OCI-LY3 (cell line): ENCODE measurements around the gene SASH1.

Experiments
- H2AFZ ChIP-seq: fragments of 200-600, 300-600 bp; shearing (Covaris generic); 2 replicates; pipeline ENCODE4 v1.6.0; 2014; ENCODE audit warnings: antibody characterized with exemption, low read depth, low read length
- H3K27ac ChIP-seq: fragments of 200-600, 300-600 bp; sonication (generic); 2 replicates; pipeline ENCODE4 v1.5.1; 2014; ENCODE audit warnings: mild to moderate bottlenecking, low read length, moderate library complexity, mixed read lengths
- H3K27me3 ChIP-seq: fragments of 200-600, 300-600 bp; sonication (generic); 2 replicates; pipeline ENCODE4 v1.6.1; 2014; ENCODE audit warnings: low read depth, low read length, mixed read lengths
- H3K36me3 ChIP-seq: fragments of 200-600, 300-600 bp; sonication (generic); replicated peaks from 2 replicates; pipeline ENCODE3; 2014; ENCODE audit warnings: low read depth, low read length, mixed read lengths
- H3K4me1 ChIP-seq: fragments of 300-600, 200-600 bp; sonication (generic); 2 replicates; pipeline ENCODE4 v1.6.1; 2014; ENCODE audit warnings: low read length, mixed read lengths
- H3K4me2 ChIP-seq: fragments of 200-600, 300-600 bp; sonication (generic); 2 replicates; pipeline ENCODE4 v1.6.1; 2014; ENCODE audit warnings: low read length, mixed read lengths
- H3K4me3 ChIP-seq: fragments of 300-600, 200-600 bp; sonication (generic); 2 replicates; pipeline ENCODE4 v1.5.1; 2014; ENCODE audit warnings: antibody characterized with exemption, mild to moderate bottlenecking, low read length, moderate library complexity
- H3K79me2 ChIP-seq: fragments of 300-600, 200-600 bp; shearing (Covaris generic); 2 replicates; pipeline ENCODE4 v1.6.1; 2014; ENCODE audit warnings: mild to moderate bottlenecking, low read length, mixed read lengths
- H3K9ac ChIP-seq: fragments of 300-600, 200-600 bp; shearing (Covaris generic); 2 replicates; pipeline ENCODE4 v1.6.0; 2014; ENCODE audit warnings: mild to moderate bottlenecking, low read length, moderate library complexity
- H3K9me3 ChIP-seq: fragments of 200-600, 300-600 bp; shearing (Covaris generic); 2 replicates; pipeline ENCODE4 v1.6.1; 2014; ENCODE audit warnings: low read length, mixed read lengths; ENCODE audit not compliant: insufficient read depth
- H4K20me1 ChIP-seq: fragments of 200-600, 300-600 bp; sonication (generic); 2 replicates; pipeline ENCODE4 v1.6.1; 2016; ENCODE audit warnings: low read length, mixed read lengths; ENCODE audit not compliant: insufficient read depth
- CTCF ChIP-seq: fragments of 200-600, 300-600 bp; sonication (generic); IDR thresholded peaks from 2 replicates; pipeline ENCODE4 v1.5.1; 2014; ENCODE audit warnings: antibody characterized with exemption, low read length, low read depth
- EZH2phosphoT487 ChIP-seq: fragments of 200-600 bp; shearing (Covaris generic); IDR thresholded peaks from 2 replicates; pipeline ENCODE4 v1.6.1; 2018; ENCODE audit warnings: antibody characterized with exemption, mixed run types, low read depth

SASH1 gene

GRCh38 chr6:148457137-148457842 is 114.7 kb downstream of the SASH1 start:
- peaks cover 9% of the 10 kb centered on the region; the same call in 1 of the 2 replicates for H3K27me3 ChIP-seq
- no peaks in the 10 kb centered on the region for H3K36me3 ChIP-seq
- no peak overlapping the region for H3K9ac ChIP-seq
- H3K4me3 ChIP-seq, result no peak overlapping the region
- H3K27ac ChIP-seq, result no peak overlapping the region
- H3K79me2 ChIP-seq, result no peaks in the 10 kb centered on the region
- H3K9me3 ChIP-seq, result no peaks in the 10 kb centered on the region
- TF ChIP-seq EZH2phosphoT487 (no peak), CTCF (no peak)
- H3K4me1 ChIP-seq, result no peaks in the 10 kb centered on the region
- H2AFZ ChIP-seq, result no peak overlapping the region
- no peak overlapping the region for H3K4me2 ChIP-seq
- H4K20me1 ChIP-seq, result no peaks in the 10 kb centered on the region

- no peak overlapping the region for H2AFZ ChIP-seq
- no peaks in the 10 kb centered on the region for H3K4me1 ChIP-seq
- no peaks in the 10 kb centered on the region for H4K20me1 ChIP-seq
- H3K9me3 ChIP-seq, result no peaks in the 10 kb centered on the region
- TF ChIP-seq EZH2phosphoT487, result no peak
- TF ChIP-seq CTCF, result no peak
- no peaks in the 10 kb centered on the region for H3K79me2 ChIP-seq
- no peak overlapping the region for H3K4me3 ChIP-seq
- no peak overlapping the region for H3K9ac ChIP-seq
- no peak overlapping the region for H3K27ac ChIP-seq
- no peaks in the 10 kb centered on the region for H3K36me3 ChIP-seq
- peaks cover 9% of the 10 kb centered on the region; the same call in 1 of the 2 replicates for H3K27me3 ChIP-seq
- no peak overlapping the region for H3K4me2 ChIP-seq
Observed at GRCh38 chr6:148457843-148458159, 115.2 kb downstream of the SASH1 start.

DNA sequence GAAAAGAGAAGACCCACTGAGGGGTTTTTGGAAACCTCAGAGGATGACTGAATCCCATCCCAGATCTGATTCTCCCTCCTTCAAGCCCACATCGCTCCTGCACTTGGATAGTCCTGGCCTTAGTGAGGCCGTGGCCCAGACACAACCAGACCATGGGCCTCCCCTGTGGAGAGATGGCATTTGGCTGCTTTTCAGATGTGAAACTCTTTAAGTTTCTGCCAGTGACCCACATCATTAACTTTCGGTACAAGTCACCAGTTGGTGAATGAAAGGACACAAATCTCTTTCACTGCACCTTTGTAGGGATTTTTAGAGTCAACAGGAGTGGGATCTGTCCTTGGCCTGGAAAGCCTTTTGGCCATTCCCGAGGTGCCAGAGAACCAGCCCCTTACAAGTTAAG is 116.6 kb downstream of the SASH1 start:
- H3K9ac ChIP-seq, result no peak overlapping the region
- H3K79me2 ChIP-seq, result no peaks in the 10 kb centered on the region
- H3K4me1 ChIP-seq, result no peaks in the 10 kb centered on the region
- no peaks in the 10 kb centered on the region for H3K9me3 ChIP-seq
- TF ChIP-seq EZH2phosphoT487 (no peak), CTCF (no peak)
- peaks cover 9% of the 10 kb centered on the region; the same call in 1 of the 2 replicates for H3K27me3 ChIP-seq
- H3K36me3 ChIP-seq, result no peaks in the 10 kb centered on the region
- H3K4me2 ChIP-seq, result no peak overlapping the region
- H2AFZ ChIP-seq, result no peak overlapping the region
- no peak overlapping the region for H3K4me3 ChIP-seq
- H3K27ac ChIP-seq, result no peak overlapping the region
- no peaks in the 10 kb centered on the region for H4K20me1 ChIP-seq

DNA sequence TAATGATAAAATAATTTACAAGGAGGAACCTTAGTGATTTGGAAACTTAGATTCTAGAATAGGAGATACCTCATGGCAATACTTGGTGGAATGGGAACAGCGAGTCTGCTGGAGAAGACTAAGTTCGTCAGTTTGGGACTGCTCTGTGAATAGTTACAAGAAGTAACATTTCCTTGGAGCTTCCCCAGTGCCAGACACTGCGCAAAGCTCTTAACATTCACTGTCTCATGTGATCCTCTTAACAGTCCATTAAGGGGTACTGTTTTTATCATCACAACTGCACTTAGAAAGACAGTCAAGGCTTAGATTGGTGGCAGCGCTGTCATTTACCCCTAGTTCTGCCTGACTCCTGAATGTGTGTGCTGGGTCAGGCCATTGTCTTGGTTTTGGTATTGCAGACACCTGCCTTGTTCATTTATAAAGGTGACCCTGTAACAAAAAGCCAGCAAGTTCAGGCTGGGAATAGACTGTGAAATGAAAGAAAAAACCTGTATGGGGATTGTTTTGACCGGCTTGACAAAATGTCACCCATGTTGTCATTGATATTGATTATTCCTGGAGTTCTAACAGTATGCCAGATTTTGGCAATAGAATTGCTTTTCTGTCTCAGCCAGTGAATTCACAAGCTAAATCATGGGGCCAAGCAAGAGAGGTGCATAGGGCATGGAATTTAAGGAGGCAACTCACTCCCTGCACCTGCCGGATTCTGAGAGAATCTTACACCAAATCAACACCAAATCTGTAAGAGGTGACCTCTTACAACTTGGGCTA is 118.4 kb downstream of the SASH1 start:
- TF ChIP-seq CTCF, result no peak
- no peak for TF ChIP-seq EZH2phosphoT487
- Histone ChIP-seq H3K27ac (no peak overlapping the region), H4K20me1 (no peaks in the 10 kb centered on the region), H3K79me2 (no peaks in the 10 kb centered on the region), H3K4me1 (no peaks in the 10 kb centered on the region), H2AFZ (no peak overlapping the region), H3K9ac (no peak overlapping the region), H3K36me3 (no peaks in the 10 kb centered on the region), H3K4me2 (no peak overlapping the region), H3K27me3 (peaks cover 9% of the 10 kb centered on the region; the same call in 1 of the 2 replicates), H3K9me3 (no peaks in the 10 kb centered on the region), H3K4me3 (no peak overlapping the region)
